NB4 (cell line): Measurements from ENCODE around the gene NT5C3A.
"Not testable (repeated sequence)": the region's sequence is repeated elsewhere in the genome, so short reads cannot be mapped to it uniquely, and the experiment has no call there.

Experiments
- DNase-seq: peaks from one replicate; pipeline ENCODE4 v3.0.0; 2010; ENCODE audit warnings: low read depth
- H3K4me3 ChIP-seq: one replicate; pipeline ENCODE4 v1.5.1; 2011; ENCODE audit warnings: mild to moderate bottlenecking, low read depth, low read length, moderate library complexity
- MYC ChIP-seq: IDR thresholded peaks from 2 replicates; pipeline ENCODE4 v1.6.1; 2011; ENCODE audit warnings: low read depth, low read length
- POLR2A ChIP-seq: IDR thresholded peaks from 2 replicates; pipeline ENCODE4 v1.6.1; 2011; ENCODE audit warnings: mild to moderate bottlenecking; ENCODE audit not compliant: insufficient read length; ENCODE audit errors: extremely low read depth
- TF ChIP-seq, protein P1 (sequence below): IDR thresholded peaks from one replicate; pipeline ENCODE4 v1.5.1; 2012; ENCODE audit warnings: low read depth, low read length
- TF ChIP-seq, protein P2 (sequence below): IDR thresholded peaks from 2 replicates; pipeline ENCODE4 v1.6.1; 2011; ENCODE audit warnings: low read depth, low read length

NT5C3A gene

DNA sequence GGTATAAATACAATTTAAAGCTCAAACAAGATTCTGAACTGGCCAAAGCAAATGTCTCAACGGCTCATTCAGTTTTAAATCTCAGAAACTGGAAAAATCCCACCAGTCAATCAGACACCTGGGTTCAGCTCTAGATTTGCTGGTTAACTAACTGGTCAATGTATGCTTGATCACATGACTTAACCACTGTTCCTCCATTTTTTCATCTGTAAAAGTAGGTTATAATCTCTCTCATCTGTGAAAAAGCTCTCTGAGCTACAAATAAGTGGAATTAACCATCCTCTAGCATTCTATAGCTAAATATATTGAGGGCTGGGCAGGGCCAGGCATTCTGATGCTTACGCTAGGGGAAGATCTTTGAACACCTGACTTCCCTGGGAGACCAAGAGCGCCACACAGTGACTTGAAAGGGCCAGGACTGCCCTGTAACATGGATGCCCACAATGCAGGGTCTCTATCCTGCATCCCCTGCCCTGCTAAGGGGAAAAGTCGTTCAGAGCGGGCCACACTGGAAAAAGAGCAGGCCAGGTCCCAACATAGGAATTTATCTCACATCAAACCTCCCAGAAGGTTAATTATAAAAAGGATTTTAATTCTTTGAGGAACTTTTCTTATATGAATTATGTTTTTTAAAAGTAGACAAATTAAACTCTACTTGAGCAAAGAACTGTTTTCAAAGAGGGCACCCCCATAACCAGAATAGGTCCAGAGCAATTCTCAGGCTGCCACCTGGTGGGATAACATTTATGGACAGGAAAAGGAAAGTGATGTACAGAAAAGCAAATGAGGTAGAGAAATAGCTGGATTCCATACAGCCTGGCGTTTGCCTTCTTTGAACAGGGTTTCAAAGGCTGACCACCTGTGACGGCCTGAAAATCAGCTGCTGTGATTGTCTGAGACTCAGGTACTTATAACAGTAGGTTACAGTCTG is 44.8 kb upstream of the NT5C3A start:
- TF ChIP-seq POLR2A (no peak), MYC (no peak)
- TF ChIP-seq, protein P1, sequence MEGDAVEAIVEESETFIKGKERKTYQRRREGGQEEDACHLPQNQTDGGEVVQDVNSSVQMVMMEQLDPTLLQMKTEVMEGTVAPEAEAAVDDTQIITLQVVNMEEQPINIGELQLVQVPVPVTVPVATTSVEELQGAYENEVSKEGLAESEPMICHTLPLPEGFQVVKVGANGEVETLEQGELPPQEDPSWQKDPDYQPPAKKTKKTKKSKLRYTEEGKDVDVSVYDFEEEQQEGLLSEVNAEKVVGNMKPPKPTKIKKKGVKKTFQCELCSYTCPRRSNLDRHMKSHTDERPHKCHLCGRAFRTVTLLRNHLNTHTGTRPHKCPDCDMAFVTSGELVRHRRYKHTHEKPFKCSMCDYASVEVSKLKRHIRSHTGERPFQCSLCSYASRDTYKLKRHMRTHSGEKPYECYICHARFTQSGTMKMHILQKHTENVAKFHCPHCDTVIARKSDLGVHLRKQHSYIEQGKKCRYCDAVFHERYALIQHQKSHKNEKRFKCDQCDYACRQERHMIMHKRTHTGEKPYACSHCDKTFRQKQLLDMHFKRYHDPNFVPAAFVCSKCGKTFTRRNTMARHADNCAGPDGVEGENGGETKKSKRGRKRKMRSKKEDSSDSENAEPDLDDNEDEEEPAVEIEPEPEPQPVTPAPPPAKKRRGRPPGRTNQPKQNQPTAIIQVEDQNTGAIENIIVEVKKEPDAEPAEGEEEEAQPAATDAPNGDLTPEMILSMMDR = peak; percentile 36
- TF ChIP-seq, protein P2, sequence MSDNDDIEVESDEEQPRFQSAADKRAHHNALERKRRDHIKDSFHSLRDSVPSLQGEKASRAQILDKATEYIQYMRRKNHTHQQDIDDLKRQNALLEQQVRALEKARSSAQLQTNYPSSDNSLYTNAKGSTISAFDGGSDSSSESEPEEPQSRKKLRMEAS = no peak
- H3K4me3 ChIP-seq = peak overlapping the region; percentile 91
- peak; percentile 58 for DNase-seq

DNA sequence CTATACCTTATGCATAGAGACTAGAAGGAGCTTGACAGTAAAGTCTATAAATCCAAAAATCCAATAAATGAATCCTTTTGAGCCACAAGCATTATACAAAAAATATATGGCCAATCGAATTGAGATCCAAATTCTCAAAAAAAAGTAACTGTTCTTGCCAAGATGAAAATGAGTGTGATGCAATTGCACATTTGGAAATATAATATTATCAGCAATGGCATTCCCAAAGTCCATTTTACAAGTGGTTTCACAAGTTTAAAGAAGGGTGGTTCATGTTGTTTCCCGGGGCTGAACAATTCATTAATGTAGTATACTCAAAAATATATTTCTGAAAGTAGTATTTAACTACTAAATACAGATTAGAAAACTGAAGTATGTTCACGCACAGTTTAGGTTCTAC is 39.3 kb upstream of the NT5C3A start:
- H3K4me3 ChIP-seq = no peak overlapping the region
- DNase-seq = no peak
- TF ChIP-seq MYC = no peak
- TF ChIP-seq, protein P1 = no peak
- no peak for TF ChIP-seq POLR2A
- TF ChIP-seq, protein P2 = no peak

DNA sequence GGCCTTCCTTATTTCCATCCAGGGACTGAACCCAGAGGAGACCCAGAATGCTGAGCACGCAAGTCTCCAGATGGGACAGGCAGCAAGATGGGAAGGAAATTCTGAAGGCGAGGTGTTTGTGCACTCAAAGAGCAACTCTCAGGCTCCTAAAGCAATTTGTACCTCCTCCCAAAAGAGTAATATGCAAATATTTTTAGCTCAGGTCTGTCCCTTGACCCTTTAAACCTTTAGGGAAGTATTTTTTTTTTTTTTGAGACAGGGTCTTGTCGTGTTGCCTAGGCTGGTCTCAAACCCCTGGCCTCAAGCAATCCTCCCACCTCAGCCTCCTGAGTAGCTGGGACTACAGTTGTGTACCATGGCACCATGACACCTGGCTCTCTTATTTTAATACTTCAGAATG is 38.2 kb upstream of the NT5C3A start:
- H3K4me3 ChIP-seq = no peak overlapping the region
- TF ChIP-seq, protein P1 = no peak
- TF ChIP-seq MYC (no peak), POLR2A (no peak)
- TF ChIP-seq, protein P2 = no peak
- DNase-seq = no peak

DNA sequence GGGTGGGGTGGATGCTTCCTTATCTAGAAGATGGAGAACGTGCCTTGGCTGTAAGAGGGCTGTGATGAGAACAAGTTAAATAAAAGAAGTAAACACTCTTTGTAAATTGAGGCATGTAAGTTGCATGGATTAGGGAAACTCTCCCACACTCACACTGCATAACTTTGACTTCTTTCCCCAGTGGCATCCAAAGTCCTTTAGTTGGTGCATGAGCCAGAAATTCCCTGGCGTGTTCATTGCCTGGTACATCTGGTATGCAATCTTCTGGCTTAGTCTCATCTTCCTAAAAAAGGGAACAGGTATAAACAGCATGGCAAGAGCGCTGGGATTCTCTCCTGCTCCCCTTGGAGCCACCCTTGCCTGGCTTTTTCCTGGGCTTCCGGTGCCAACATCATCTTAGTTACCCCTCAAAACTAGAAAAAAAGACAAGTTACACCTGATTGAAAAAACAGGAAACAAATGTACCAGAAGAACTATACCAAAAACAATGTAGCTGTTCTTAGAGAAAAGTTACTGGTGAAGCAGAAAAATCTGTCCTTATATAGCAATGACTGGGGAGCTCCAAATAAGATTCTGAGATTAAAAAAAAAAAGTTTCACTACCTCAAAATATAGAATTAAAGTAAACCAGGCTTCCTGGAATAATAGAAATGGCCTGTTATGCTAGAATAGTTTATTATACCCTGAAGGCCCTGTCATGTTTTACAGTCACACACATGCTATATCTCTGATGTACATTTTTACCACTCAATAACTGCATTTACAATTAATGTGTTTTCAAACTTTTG is 36.8 kb upstream of the NT5C3A start:
- H3K4me3 ChIP-seq = no peak overlapping the region
- TF ChIP-seq MYC (no peak), POLR2A (no peak)
- TF ChIP-seq, protein P2 = no peak
- TF ChIP-seq, protein P1 = no peak
- DNase-seq = no peak

DNA sequence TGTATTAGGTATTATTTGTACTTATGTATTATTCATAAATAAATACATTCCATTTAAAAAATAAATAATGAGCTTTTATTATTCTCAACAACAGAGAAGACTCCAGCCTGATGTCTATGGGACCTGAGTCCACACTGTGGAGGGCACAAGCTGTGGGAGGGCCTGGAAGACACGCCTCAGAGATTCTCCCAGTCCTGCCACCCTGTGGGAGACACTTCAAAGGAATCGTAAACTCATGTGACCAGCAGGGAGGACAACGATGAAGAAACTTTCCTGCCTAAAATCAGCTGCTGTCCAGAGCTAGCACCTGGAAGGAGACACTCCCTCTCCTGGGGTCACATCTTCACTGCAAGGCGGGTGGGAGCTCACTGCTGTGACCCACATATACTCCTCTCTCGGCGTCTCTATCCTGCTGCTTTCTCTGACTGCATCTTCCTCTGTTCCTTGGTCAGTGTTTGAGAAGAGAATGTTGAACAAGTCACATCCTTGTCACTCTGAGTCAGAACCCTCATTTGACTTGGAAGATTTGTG is 32.2 kb upstream of the NT5C3A start:
- not testable (repeated sequence) for H3K4me3 ChIP-seq, DNase-seq

DNA sequence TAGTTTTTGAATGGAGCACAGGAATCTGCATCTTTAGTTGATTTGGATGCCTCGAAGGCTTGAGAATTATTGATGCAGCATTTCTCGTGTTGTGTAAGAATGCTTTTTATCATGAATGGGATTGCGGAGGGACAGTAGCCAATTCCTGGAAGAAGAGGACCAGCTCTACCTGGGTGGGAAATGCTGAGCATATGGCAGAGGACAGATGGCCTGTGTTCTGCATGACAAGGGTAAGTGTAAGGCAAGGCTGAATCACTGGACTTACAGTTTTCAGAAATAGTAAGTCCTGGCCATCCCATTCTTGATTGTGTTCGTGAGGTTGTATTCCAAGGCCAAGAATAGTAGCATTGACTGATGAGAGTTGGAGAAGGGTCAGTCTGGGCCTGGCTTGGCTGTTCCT is 30.7 kb upstream of the NT5C3A start:
- no peak overlapping the region for H3K4me3 ChIP-seq
- DNase-seq = no peak
- TF ChIP-seq POLR2A (no peak), MYC (no peak)
- TF ChIP-seq, protein P2 = no peak
- TF ChIP-seq, protein P1 = no peak
